Esophagus squamous epithelium (tissue), 5 donors: Measurements from ENCODE around the gene PRKACB. TPM values are rescaled to one million over a fixed set of nuclear protein-coding genes. Genes with fewer than 3 reads are reported as not detected.

Experiments used
- DNase-seq: peaks from one replicate; lab custom pipeline; 2025; lab: John Stamatoyannopoulos, UW
- H3K27ac ChIP-seq, 4 donors: fragments of 200-600 bp; sonication (generic); one replicate each; pipeline ENCODE4 v1.5.1; 2016 to 2019; ENCODE audit warnings: mild to moderate bottlenecking in 1 of 4
- H3K27me3 ChIP-seq, 4 donors: fragments of 200-600 bp; sonication (generic); 1 replicate in 3 of 4; 2 replicates in 1 of 4; pipeline versions ENCODE4 v1.5.1 to v1.6.0; 2017 to 2021; ENCODE audit warnings: antibody characterized with exemption in 1 of 4
- H3K36me3 ChIP-seq, 3 donors: fragments of 200-600 bp; sonication (generic); one replicate each; pipeline ENCODE4 v1.5.1; 2016 to 2019
- H3K4me1 ChIP-seq, 3 donors: fragments of 200-600 bp; sonication (generic); one replicate each; pipeline ENCODE4 v1.5.1; 2017 to 2019
- H3K4me3 ChIP-seq, 4 donors: fragments of 200-600 bp; sonication (generic); 1 replicate in 3 of 4; 2 replicates in 1 of 4; pipeline ENCODE4 v1.5.1; 2016 to 2019; ENCODE audit warnings: mild to moderate bottlenecking in 2 of 4, moderate library complexity in 1 of 4
- H3K9me3 ChIP-seq, 3 donors: fragments of 200-600 bp; sonication (generic); one replicate each; pipeline ENCODE4 v1.5.1; 2016 to 2019
- POLR2A ChIP-seq, 4 donors: fragments of 450-650 bp; IDR thresholded peaks; one replicate each; pipeline ENCODE4 v1.6.1; 2017; ENCODE audit warnings: antibody characterized with exemption in 4 of 4, mild to moderate bottlenecking in 4 of 4, moderate library complexity in 3 of 4
- WGBS, 2 donors: methylation state at CpG; one replicate each; pipeline ENCODE4 v1.1.5; 2018; 5-methylcytosine and 5-hydroxymethylcytosine counted together
- intact Hi-C: fragments of 100-400 bp; cut with DNase I; formaldehyde crosslinking; loops from one replicate; pipeline ENCODE4 v1.15.0; 2022
- total RNA-seq, 4 donors: library from RNA; depleted of rRNA; stranded (reverse); fragments of >200 nt; gene quantifications; one replicate each; pipeline ENCODE4 v1.1.0, GENCODE V29; 2016
- TF ChIP-seq, protein P1 (sequence below), 6 experiments: fragments of 450-650 bp in 4 of 6; fragments of 200-600 bp in 2 of 6; sonication (generic) in 2 of 6; IDR thresholded peaks; one replicate each; pipeline ENCODE4 v1.5.1; 2016 to 2019; ENCODE audit warnings: antibody characterized with exemption in 6 of 6, mild to moderate bottlenecking in 4 of 6, moderate library complexity in 4 of 6
- donor health status: DM: yes; HTN: yes; CAD: no.

The PRKACB gene
- total RNA-seq, 4 donors from 2014 or later: 3.7 to 18.3 (median 11.3) TPM

- H3K4me3 ChIP-seq: no peak overlapping the region
- H3K27ac ChIP-seq: no peak overlapping the region
- intact Hi-C loops: no loop called here
- no peaks in the 10 kb centered on the region for H3K27me3 ChIP-seq
- DNase-seq: no peak
- TF ChIP-seq POLR2A (IDR thresholded peaks at IDR 0.05): no peak
- TF ChIP-seq, protein P1, sequence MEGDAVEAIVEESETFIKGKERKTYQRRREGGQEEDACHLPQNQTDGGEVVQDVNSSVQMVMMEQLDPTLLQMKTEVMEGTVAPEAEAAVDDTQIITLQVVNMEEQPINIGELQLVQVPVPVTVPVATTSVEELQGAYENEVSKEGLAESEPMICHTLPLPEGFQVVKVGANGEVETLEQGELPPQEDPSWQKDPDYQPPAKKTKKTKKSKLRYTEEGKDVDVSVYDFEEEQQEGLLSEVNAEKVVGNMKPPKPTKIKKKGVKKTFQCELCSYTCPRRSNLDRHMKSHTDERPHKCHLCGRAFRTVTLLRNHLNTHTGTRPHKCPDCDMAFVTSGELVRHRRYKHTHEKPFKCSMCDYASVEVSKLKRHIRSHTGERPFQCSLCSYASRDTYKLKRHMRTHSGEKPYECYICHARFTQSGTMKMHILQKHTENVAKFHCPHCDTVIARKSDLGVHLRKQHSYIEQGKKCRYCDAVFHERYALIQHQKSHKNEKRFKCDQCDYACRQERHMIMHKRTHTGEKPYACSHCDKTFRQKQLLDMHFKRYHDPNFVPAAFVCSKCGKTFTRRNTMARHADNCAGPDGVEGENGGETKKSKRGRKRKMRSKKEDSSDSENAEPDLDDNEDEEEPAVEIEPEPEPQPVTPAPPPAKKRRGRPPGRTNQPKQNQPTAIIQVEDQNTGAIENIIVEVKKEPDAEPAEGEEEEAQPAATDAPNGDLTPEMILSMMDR (IDR thresholded peaks at IDR 0.05): no peak
- WGBS, 2 donors: 45 to 68% methylated on average over 2 of the region's 2 CpGs
- H3K4me1 ChIP-seq: peaks cover 0 to 14% (median 3%) of the 10 kb centered on the region in 3 donors
- H3K9me3 ChIP-seq: no peaks in the 10 kb centered on the region
- no peaks in the 10 kb centered on the region for H3K36me3 ChIP-seq
Measured at GRCh38 chr1:84257617-84258016, 113.5 kb downstream of the PRKACB start.

DNA sequence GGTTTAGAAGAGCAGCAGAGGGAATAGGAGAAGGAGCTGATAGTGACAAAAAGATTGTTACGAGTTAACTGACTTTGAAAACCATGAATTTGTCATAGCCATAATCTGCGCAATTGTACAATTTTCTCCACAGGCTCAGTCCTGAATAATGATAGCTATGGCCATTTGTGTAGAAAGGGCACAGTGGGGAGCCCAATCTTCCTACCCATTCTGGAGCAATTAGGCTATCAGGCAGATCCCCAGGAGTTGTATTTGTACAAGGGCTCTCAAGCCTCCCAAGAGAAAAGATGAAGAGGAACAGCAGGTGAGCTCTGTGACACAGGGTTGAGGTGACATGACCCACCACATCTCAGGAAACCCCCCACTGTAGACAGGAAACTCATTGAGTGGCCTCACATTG, 115.3 kb downstream of the PRKACB start:
- Histone ChIP-seq H3K4me1 (peaks cover 0 to 3% (median 0%) of the 10 kb centered on the region in 3 donors), H3K9me3 (no peaks in the 10 kb centered on the region), H3K27ac (no peak overlapping the region), H3K27me3 (no peaks in the 10 kb centered on the region), H3K36me3 (no peaks in the 10 kb centered on the region), H3K4me3 (no peak overlapping the region)
- DNase-seq: no peak
- no peak for TF ChIP-seq POLR2A (IDR thresholded peaks at IDR 0.05)
- TF ChIP-seq, protein P1 (IDR thresholded peaks at IDR 0.05): no peak
- intact Hi-C loops: no loop called here
- 85 to 92% methylated on average over 2 of the region's 2 CpGs for whole genome bisulfite sequencing, 2 donors

- WGBS, 2 donors: 78 to 93% methylated on average over 2 of the region's 2 CpGs
- no peak for DNase-seq
- H3K27me3 ChIP-seq: no peaks in the 10 kb centered on the region
- H3K27ac ChIP-seq: no peak overlapping the region
- H3K9me3 ChIP-seq: no peaks in the 10 kb centered on the region
- no peaks in the 10 kb centered on the region for H3K4me1 ChIP-seq
- intact Hi-C loops: no loop called here
- TF ChIP-seq, protein P1 (IDR thresholded peaks at IDR 0.05): no peak
- TF ChIP-seq POLR2A (IDR thresholded peaks at IDR 0.05): no peak
- H3K4me3 ChIP-seq: no peak overlapping the region
- H3K36me3 ChIP-seq: no peaks in the 10 kb centered on the region
Measured at GRCh38 chr1:84259989-84260388, 115.9 kb downstream of the PRKACB start.

DNA sequence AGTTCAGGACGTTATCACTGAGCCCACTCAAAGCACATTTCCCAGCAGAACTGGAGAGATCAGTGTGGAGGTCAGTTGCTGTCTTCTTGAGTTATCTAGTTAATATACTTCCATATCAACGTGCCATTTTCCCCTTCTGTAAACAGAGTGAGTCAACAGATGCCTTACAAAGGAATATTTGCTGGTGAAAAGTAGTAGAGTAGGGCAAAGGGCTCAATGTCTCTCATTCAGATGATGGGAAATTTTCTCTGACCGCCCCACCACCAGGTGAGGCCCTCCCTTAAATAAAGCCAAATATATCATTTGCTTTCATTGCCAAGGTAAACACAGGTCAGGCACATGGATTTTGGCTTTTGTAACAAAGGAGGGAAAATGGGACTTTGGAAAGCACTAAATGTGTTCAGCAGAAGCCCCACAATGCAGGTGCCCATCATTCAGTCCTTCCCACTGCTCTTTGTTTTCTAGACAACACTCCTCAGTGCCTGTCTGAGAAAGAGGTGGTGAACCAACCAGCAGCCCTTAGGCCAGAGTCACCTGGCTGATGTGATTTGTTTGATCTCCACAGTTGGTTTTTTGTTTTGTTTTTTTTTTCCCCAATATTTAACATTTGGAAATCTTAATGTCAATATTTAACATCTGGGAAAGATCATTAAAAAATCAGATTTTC, 116.9 kb downstream of the PRKACB start:
- no peak for TF ChIP-seq POLR2A (IDR thresholded peaks at IDR 0.05)
- TF ChIP-seq, protein P1 (IDR thresholded peaks at IDR 0.05): no peak
- Histone ChIP-seq H3K27ac (no peak overlapping the region), H3K4me1 (no peaks in the 10 kb centered on the region), H3K4me3 (no peak overlapping the region), H3K27me3 (no peaks in the 10 kb centered on the region), H3K9me3 (no peaks in the 10 kb centered on the region), H3K36me3 (no peaks in the 10 kb centered on the region)
- WGBS, 2 donors: 40 to 55% methylated on average over 3 of the region's 3 CpGs
- intact Hi-C loops: no loop called here
- no peak for DNase-seq

DNA sequence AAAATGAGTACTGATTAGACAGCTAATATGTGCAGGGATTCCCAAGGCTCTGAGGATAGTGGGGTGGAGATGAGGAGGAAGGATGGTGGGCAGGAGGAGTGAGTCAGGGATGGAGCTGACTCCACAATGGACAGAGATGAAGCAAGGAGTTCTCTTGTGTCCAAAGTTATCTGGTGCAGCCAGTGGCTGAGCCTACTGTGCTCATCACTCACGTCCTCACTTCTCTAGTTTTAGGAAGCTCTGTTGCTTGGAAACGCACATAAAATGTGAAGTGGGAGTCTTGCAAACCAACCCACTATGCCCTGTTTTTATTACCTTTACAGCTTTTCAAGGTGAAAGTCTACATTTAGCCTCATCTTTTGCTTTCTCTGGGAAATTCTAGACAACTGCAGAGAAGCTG, 120.9 kb downstream of the PRKACB start:
- WGBS, 2 donors: 75 to 84% methylated on average over 2 of the region's 2 CpGs
- no peak overlapping the region for H3K4me3 ChIP-seq
- no peak for DNase-seq
- no peaks in the 10 kb centered on the region for H3K36me3 ChIP-seq
- intact Hi-C loops: no loop called here
- H3K9me3 ChIP-seq: no peaks in the 10 kb centered on the region
- TF ChIP-seq POLR2A (IDR thresholded peaks at IDR 0.05): no peak
- TF ChIP-seq, protein P1 (IDR thresholded peaks at IDR 0.05): no peak
- peaks cover 0 to 19% (median 0%) of the 10 kb centered on the region in 3 donors for H3K4me1 ChIP-seq
- no peaks in the 10 kb centered on the region for H3K27me3 ChIP-seq
- H3K27ac ChIP-seq: no peak overlapping the region
